HUDEP-2 (cell line): ENCODE measurements around the gene RCCD1.
A peak's percentile ranks its signal among the peaks of the same experiment; 100 is the strongest.
"Not testable (repeated sequence)": the region's sequence is repeated elsewhere in the genome, so short reads cannot be mapped to it uniquely, and the experiment has no call there.

Source experiments
- DNase-seq, 76 experiments: peaks; one replicate each; lab custom pipeline; 2025; ENCODE audit not compliant: unreplicated experiment in 76 of 76; lab: John Stamatoyannopoulos, UW

RCCD1 gene, protein sequence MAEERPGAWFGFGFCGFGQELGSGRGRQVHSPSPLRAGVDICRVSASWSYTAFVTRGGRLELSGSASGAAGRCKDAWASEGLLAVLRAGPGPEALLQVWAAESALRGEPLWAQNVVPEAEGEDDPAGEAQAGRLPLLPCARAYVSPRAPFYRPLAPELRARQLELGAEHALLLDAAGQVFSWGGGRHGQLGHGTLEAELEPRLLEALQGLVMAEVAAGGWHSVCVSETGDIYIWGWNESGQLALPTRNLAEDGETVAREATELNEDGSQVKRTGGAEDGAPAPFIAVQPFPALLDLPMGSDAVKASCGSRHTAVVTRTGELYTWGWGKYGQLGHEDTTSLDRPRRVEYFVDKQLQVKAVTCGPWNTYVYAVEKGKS

DNA sequence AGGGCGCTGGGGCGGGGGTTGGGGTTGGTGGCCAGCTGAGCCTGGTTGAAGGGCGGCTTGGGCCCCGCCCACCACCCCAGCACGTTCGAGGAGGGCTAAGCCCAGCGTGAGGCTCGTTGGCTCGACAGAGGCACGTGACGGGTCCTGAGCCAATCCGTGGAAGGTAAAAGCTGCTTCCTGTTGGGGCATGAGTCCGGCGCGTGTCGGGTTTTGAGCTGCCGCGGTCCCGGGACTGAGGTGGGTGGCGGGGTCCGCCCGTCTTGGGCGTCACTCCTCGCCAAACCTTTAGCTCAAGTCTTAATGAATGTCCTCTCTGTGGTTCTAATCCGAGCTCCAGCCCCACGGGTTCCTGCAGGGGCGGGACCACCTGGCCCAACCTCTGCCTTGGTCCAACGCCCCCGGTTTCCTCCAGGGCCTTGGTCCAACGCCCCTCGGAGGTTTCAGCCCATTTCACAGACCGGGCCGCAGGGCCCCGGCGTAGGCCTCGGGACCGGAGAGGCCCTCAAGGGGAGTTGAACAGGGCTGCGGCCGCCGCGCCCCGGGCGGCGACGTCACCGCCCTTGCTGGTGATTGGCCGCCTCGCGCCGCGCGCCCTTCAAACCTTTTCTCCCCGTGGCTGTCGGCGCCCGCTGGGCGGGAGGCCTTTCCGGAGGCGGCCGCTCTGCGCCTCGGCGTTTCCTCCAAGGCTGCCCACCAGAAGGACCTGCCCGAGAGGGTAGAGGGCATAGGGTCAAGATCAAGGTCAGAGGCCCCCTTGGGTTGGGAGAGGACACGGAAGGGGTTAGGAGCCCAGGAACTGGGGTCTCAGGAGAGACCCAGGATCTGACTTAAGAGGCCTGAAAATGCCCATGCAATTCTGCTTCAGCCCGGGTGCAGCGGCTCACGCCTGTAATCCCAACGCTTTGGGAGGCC, at the start of gene RCCD1:
TSS of gene RCCD1 (plus strand) at position 173 of the 912 bp plus-strand sequence. CDS start 1,851 bp downstream, outside the sequence.
- peak; percentile 36 to 97 (median 94) for DNase-seq

DNA sequence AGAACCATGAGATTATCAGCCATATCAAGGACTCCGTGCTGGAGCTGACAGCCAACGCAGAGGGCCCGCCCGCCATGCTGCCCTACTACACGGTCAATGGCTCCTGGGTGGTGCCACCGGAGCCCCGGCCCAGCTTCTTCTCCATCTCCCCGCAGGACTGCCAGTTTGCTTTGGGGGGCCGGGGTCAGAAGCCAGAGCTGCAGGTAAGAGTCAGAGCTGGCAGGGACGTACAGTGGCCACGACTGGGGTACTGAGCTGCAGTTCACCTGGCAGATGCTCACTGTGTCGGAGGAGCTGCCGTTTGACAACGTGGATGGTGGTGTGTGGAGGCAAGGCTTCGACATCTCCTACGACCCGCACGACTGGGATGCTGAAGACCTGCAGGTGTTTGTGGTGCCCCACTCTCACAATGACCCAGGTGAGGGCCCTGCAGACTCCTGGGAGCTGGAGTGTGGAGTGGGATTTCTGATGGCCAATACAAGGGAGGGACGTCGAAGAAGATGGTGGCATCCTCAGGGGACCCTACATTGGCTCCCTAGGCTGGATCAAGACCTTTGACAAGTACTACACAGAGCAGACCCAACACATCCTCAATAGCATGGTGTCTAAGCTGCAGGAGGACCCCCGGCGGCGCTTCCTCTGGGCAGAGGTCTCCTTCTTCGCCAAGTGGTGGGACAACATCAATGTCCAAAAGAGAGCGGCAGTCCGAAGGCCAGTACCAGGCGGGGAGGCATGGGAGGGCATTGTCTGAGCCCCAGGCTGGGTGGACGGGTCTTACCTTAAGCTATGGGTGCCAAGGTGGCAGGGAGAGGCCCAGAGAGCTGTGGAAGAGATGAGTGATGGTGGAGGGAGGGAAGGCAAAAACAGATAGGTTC, 49.1 kb upstream of the RCCD1 start:
- peak in 1 of 76 experiments; percentile 17 for DNase-seq

DNA sequence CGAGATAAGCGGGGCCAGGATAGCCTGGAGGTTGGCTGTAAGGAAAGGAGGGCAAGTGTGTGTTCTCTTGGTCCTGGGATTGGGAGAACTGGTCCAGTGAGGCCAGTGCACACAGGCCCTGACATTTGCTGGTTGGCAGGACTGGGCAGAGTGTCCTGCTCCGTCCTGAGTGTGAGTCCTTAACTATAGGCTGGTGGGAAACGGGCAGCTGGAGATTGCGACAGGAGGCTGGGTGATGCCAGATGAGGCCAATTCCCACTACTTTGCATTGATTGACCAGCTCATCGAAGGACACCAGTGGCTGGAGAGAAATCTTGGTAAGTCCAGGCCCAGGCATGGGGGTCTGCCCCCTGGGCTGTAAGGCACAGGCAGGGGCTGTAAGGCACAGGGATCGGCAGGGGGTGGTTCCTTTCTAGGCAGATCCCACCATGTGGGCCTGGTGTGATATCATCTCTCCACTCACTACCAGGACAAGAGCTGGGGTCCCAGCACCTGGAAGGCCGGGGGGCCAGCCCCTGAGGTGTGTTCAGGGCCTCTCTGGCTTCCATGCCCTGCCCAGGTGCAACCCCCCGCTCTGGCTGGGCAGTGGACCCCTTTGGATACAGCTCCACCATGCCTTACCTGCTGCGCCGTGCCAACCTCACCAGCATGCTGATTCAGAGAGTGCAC, 48.4 kb upstream of the RCCD1 start:
- no peak for DNase-seq

DNA sequence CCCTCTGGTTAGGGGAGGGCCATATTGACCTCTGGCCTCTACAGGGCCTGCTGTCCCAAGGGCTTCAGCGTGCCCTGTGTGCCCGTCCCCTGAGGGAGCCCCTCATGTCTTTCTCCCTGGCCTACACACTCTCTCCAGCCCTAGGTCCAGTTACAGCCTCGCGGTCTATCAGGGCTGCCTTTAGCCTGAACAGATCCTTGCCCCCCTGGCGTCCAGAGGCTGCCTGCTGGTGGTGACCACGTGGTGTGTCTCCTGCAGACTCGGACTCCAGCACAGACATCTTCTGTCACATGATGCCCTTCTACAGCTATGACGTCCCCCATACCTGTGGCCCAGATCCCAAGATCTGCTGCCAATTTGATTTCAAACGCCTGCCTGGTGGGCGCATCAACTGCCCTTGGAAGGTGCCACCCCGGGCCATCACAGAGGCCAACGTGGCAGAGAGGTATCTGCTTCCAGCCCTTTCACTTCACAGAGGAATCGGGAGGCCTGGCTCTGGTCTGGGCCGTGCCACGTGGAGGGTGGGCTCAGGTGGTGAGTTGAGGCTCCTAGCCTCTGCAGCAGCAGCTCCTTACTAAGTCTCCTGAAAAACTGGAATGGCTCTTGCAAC, 47.5 kb upstream of the RCCD1 start:
- DNase-seq: no peak

DNA sequence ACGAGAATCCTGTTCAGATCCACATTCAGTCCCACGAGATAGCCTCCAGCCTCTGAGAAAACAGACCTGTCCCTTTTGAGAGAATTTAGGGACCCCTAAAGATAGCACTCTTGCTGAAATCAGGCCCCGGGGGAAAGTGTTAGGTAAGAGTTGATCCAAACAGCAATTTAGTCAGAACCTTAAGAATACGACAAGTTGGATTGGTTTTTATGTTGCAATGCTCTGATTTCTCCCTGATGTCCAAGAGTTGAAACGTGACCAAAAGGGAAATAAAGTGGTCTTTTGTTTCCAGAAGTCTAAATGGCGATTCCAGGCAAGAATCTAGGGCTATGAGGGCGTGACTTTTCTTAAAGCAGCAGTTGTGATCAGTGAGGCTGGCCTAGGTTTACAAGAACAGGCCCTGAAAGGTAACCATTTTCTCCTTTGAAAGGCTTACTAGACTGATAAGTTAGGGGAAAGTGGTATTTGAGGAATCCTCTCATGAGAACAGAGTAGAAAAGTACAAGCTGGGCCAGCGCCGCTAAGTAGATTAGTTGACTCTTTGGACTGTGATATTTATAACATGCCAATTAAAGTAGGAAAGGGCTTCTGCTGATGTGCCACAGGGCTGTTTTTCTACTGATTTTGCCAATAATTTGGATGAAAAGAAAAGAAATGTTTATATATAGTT, 46.7 kb upstream of the RCCD1 start:
- DNase-seq: no peak

DNA sequence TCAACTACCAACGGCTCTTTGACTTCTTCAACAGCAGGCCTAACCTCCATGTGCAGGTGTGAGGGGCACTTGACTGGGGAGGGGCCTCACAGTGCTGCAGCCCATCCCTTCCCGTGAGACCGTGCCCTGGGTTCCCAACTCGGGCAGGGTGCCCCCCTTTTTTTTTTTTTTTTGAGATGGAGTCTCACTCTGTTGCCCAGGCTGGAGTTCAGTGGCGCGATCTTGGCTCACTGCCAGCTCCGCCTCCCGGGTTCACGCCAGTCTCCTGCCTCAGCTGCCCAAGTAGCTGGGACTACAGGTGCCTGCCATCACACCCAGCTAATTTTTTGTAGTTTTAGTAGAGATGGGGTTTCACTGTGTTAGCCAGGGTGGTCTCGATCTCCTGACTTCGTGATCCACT, 45.2 kb upstream of the RCCD1 start:
- DNase-seq: not testable (repeated sequence)

DNA sequence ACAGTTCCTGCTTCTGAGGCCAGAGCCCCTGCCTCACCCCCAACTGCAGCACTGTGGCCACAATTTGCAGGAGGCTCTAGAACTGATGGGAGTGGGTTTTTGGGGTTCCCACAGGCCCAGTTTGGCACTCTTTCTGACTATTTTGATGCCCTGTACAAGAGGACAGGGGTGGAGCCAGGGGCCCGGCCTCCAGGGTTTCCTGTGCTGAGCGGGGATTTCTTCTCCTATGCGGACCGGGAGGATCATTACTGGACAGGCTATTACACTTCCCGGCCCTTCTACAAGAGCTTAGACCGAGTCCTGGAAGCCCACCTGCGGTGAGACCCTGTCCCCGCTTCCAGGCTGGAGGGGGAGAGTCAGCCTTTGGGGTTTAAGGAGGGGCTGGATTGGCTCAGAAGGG, 44.7 kb upstream of the RCCD1 start:
- DNase-seq: no peak

DNA sequence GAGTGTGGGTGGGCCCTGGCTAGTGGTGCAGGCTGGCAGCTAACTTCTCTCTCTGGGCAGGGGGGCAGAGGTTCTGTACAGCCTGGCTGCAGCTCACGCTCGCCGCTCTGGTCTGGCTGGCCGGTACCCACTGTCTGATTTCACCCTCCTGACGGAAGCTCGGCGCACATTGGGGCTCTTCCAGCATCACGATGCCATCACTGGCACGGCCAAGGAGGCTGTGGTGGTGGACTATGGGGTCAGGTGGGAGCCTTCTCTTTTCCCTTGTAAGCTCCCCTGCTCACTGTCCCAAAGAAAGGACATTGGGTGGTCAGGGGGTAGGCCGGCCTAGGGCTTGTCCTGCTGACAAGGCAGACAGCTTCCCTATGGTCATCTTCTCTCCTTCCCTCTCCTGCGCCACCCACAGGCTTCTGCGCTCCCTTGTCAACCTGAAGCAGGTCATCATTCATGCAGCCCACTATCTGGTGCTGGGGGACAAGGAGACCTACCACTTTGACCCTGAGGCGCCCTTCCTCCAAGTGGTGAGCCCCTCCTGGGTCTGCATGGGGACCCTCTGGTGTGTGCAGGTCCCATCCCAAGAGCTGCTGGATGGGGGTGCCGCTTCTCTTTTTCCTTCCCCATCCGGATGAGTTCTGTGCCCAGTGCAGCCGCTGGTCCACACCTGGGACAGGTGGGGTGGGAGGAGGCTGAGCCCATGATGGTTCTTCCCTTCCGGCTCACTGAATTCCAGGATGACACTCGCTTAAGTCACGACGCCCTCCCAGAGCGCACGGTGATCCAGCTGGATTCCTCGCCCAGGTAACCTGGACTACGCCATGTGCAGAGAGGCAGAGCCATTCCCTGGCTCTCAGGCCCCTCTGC, 44.0 kb upstream of the RCCD1 start:
- DNase-seq: no peak

DNA sequence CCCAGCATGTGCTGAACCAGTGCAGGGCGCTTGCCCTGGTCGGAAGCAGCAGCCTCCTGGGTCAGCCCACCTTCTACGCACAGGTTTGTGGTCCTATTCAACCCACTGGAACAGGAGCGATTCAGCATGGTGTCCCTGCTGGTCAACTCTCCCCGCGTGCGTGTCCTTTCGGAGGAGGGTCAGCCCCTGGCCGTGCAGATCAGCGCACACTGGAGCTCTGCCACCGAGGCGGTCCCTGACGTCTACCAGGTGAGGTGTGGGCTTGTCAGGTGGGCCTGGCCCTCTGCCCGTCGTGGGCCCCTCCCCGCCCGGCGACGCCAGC, 43.4 kb upstream of the RCCD1 start:
- DNase-seq: no peak

DNA sequence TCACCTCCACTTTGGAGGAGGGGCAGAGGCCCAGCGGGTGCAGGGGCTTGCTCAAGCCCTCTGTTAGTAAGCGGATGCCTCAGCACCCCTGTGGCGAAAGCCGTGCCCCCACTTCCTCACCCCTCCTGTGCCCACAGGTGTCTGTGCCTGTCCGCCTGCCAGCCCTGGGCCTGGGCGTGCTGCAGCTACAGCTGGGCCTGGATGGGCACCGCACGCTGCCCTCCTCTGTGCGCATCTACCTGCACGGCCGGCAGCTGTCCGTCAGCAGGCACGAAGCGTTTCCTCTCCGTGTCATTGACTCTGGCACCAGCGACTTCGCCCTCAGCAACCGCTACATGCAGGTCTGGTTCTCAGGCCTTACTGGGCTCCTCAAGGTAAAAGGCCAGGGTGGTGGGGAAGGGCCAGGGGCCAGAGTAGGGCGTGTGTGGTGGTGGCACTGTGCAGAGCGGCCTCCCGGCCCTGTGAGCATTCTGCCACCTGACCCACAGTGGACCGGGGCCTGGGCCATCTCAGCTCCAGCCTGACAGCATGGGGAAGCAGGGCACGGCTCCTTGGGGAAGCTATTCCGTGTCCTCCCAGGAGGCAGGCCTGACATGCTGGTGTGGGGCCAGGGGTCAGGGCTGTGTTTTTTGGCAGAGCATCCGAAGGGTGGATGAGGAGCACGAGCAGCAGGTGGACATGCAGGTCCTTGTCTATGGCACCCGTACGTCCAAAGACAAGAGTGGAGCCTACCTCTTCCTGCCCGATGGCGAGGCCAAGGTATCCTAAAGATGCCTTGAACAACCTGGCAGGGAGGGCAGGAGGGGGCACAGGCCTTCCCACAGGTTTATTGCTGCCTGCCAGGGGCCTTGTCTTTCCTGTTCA, 42.5 kb upstream of the RCCD1 start:
- no peak for DNase-seq

DNA sequence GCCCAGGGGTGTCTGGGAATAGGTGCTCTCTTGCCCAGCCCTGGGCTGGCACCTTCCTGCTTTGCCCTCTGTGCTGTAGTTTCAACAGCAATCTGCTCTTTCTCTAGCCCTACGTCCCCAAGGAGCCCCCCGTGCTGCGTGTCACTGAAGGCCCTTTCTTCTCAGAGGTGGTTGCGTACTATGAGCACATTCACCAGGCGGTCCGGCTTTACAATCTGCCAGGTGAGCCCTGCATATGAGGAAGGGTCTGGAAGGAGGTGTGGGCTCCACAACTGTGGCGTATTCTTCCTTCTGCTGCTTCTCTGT, 42.0 kb upstream of the RCCD1 start:
- no peak for DNase-seq

DNA sequence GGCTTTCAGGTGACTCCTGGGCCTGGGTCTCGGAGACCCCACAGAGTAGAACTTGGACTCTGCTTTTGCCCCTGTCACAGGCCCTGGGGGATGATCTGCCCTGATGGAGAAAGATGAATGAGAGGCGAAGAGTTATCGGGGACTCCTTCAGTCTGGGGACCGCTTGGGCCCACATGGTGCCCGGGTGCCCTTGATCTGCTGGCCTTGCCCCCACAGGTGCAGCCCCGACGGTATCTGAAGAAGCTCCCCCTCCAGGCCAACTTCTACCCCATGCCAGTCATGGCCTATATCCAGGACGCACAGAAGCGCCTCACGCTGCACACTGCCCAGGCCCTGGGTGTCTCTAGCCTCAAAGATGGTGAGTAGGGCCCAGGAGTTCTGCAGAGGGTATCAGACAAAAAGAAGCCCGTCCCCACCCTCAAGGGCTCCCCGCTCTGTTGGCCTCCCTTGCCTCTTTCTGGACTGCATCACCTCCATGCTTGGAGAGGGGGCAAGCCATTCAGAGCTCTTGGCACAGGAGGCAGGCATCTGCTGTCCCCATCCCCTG, 41.2 kb upstream of the RCCD1 start:
- DNase-seq: no peak

DNA sequence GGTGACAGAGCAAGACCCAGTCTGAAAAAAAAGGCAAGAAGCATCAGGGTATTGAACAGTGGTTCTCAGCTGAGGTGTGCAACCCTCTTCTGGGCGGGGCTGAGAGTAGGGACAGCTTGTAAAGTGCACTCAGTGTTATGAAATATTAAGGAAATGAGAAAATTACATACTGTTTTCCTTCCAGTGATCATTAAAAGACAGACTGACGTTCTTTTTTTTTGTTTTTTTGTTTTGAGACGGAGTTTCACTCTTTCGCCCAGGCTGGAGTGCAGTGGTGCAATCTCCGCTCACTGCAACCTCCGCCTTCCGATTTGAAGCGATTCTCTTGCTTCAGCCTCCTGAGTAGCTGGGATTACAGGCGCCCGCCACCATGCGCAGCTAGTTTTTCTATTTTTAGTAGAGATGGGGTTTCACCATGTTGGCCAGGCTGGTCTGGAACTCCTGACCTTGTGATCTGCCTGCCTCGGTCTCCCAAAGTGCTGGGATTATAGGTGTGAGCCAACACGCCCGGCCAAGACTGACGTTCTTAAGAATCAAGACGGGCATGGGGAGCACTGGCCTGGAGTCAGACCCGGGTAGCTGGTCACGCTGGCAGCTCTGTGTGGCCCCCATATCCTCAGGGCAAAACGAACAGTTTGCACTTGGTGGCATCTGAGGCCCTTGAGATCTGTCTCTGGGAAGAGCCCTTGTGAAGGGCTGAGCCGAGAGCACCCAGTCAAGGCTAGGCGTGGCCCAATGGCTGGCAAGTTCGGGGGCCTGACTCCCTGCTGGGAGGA, 40.2 kb upstream of the RCCD1 start:
- no peak for DNase-seq

DNA sequence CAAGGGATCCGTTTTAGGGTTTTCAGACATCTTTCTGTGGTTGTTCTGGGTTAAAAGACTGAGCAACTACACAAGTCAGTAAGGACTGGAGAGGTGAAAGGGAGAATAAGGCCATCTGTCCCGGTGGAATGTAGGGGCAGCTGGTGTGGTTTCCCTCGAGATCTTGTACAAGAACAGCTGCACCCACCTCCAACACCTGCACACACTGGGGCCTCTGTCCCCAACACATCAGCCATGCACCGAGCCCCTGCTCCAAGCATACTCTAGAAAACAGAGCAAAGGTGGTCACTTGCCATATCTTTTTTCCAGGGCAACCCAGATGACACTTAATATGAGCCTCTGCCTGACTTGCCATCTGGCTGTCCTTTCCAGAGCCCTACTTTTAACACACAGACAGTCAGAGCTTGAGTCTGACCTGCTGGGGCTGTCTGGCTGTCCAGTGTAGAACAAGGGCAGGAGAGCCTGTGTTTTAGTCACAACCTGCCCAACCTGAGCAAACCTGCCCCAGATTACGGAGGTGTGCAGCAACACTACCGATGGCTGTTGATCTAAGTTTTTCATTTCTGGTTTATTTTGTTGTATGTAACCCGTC, 39.4 kb upstream of the RCCD1 start:
- no peak for DNase-seq

DNA sequence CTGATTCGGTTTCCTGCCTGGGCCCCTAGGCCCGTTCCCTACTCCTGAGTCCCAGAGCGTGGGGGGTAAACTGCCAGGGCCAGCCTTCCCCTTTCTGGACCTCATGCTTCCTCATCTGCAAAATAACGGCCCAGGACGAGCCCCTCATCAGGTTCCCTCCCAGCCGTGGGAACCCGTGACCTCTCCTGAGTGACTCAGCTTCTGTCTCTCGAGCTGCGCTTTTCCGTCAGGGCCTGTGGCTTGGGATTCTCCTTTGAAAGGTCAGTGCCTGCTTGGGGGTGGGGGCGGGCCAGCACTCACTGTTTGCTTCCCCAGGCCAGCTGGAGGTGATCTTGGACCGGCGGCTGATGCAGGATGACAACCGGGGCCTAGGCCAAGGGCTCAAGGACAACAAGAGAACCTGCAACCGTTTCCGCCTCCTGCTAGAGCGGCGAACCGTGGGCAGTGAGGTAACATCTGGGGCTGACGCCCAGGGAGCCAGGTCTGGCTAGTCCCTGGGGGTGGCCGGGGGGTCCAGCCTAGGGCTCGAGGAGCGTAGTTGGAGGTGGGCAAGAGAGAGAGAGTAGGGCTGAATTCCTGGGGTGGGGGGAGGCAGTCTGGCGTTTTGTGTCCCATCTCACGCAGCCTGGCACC, 38.8 kb upstream of the RCCD1 start:
- no peak for DNase-seq

DNA sequence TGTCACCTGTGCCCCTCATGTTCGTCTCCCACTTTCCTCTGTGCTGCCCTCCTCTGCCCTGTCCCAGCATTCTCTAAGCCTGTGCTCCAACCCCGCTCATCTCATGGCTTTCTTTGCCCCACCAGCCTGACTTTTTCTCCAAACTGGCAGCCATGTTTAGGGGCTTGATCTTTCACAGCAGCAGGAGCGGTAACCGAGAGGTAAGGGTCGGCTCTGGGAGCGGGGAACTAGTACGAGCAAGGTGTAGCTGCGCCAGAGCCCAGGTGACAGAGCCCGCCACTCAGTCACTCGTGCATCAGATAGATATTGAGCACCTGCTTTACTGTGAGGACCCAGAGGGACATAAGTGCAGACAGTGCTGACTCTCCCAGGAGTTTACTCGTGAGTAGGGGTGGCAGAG, 38.2 kb upstream of the RCCD1 start:
- no peak for DNase-seq
